ENCODE data around the gene GNB1. TPM values are rescaled to one million over a fixed set of nuclear protein-coding genes. Genes with fewer than 3 reads are reported as not detected.

Gene GNB1
- total RNA-seq, 1 experiment from 2014 or later = 49.3 TPM

DNA sequence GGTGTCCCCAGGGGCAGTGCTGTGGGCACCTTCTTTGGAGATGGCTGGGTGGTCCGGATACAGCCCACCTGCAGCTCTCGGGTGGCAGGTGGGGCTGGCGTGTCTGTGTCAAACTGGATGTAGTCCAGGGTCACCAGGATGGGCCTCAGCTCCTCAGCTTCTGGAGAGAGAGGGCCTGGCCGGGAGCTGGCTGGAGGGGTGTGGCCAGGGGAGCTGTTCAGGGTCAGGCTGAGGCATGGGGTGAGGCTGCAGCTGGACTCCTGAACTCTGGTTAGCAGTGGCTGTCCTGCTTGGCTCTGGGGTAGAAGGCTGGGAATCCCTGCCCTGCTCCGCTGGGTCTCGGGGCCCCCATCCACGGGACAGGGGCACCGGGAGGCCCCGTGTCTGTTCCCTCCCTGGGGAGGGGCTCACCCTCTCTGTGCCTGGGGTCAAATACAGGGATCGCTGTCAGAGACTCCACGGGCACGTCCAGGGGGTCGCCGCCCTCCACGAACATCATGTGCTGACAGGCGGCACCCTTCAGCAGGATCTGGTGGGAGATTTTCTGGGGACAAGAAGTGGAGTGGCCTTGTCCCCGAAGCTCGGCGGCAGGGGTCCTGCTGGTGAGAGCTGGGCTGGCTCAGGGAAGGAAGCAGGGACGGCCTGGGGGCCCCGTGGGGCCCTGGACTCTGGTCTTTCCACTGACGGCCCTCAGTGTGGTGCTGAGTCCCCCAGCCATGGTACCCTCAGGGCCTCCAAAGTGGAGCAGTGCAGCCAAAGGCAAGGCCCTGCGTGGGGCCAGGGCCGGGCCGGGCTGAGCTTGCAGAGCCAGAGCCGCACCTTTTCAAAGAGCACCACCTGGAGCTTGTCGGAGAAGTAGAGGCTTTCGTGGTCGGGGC is 32.3 kb upstream of the GNB1 start:
- DNase-seq (ENCODE audit: low read depth) = no peak

DNA sequence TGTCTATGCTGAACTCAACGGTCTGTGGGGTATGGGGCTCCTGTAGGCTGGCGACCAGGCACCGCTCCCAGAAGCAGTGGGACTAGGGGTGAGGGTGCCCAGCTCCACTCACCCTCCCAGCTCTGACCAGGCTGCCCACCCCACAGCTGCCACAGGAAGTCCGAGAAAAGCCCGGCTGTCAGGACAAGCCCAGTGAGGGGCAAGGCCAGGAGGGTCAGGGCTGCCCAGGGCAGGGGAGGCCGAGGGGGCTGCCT is 31.7 kb upstream of the GNB1 start:
- no peak for DNase-seq (ENCODE audit: low read depth)

DNA sequence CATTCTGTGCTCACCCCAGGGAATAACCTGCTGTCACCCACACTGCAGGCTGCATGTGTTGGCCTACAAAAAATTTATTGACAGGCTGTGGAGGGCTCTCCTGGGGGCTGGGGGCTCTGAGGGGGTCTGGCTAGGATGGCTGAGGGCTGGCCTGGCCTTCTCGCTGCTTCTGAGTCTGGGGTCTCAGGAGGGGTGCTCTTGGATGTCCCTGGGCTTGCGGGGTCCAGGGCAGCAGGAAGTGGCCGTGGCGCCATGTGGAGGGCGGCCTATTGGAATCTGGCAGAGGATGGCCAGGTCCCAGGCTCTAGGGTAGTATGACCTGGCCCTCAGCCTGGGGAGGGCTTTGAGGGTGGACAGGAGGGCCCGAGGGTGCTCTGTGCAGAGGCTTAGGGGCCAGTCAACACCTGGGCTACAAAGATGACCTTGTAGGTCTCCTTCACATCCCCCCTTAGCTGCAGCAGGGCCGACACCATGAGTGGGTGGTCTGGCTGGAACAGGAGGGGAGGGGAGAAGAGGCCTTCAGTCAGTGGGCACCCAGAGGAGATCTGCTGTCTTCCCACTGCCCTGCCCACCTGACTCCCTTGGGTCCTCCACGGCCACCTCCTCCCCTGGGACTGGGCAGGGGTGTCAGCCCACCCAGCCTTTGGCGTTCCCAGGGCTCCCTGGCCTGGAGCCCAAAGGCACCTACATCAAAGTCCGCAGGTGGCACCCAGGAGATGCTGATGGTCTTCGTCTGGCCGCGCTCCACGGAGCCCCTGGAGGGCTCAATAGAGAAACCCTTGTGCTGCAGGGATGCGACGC is 31.2 kb upstream of the GNB1 start:
- no peak for DNase-seq (ENCODE audit: low read depth)

DNA sequence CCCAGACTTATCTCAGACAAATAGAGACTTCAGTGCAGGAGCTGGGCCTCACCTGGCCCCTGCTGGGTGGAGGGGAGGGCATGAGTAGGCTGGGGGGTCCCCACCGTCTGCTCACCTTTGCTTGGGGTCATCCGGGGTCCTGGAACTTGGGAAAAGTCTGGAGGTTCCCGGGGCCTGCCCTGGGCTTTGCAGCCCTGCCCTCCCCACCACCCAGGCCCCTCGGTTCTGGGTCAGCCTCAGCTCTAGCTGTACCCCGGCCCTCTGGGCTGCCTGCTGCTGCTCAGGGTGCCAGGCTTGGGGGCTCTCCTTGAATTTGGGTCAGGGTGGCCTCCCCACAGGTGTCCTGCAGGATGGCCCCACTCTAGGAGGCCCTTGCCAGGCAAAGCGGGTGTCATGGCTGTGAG is 30.6 kb upstream of the GNB1 start:
- no peak for DNase-seq (ENCODE audit: low read depth)

DNA sequence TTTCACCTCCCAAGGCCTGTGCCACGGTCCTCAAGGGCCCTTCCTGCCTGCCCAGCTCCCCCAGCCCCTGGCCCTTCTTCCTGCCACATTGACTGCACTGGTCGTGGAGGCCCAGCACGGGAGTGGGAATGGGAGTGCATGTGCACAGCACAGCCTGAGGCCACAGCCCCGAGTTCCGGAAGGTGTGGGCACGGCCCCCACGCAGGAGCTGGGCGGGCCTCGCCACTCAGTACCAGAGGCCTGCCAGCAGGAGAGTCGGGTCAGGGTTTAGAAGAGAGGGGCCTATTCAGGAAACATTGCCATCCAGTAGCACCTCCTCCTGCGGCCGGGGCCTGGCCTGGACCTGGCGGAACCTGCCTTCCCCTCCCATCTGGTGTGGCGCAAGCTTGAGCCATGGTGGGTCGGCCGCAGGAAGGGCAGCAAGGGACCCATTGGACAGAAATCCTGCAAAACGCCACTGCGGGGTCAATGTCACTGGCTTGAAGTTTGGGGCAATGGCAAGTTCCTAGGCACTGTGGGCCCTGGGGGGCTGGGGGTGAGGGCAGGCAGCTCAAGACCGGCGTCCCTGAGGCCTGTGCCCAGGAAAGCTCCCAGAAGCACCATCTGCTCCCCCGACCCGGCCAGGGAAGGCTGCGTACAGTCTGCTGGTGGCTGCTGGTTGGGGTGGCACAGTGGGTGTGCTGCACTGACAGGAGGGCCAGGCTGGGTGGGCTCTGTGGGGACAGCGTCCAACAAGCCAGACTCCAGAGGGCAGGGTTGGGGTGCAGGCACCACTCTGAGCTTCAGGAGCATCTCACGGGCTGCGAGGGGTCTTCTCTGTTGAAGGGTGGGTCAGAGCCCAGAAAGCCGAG is 29.9 kb upstream of the GNB1 start:
- no peak for DNase-seq (ENCODE audit: low read depth)

DNA sequence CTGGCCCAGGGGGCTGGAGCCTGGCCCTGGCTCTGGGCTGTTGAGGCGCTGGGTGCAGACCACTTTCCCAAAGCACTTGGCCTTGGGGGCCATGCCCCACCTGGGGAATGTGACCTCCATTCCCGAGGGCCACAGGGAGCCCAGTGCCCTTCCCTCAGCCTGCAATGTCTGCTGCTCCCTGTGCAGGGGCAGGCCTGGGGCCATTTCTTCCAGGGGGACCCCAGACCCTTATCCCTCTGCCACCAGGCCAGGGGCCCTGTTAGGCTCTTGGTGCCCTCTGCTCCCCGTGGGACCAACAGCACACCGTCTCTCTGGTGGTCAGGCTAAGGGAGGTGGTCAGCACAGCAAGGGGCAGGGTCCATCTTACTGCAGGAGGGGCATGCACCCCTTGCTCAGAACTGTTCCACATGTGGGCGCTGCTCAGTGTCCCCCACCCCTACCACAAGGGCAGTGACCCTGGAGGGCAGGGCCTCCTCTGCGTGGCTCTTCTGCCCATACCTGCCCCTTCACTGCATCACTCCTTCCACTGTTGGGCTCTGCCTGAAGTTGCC is 29.2 kb upstream of the GNB1 start:
- no peak for DNase-seq (ENCODE audit: low read depth)

DNA sequence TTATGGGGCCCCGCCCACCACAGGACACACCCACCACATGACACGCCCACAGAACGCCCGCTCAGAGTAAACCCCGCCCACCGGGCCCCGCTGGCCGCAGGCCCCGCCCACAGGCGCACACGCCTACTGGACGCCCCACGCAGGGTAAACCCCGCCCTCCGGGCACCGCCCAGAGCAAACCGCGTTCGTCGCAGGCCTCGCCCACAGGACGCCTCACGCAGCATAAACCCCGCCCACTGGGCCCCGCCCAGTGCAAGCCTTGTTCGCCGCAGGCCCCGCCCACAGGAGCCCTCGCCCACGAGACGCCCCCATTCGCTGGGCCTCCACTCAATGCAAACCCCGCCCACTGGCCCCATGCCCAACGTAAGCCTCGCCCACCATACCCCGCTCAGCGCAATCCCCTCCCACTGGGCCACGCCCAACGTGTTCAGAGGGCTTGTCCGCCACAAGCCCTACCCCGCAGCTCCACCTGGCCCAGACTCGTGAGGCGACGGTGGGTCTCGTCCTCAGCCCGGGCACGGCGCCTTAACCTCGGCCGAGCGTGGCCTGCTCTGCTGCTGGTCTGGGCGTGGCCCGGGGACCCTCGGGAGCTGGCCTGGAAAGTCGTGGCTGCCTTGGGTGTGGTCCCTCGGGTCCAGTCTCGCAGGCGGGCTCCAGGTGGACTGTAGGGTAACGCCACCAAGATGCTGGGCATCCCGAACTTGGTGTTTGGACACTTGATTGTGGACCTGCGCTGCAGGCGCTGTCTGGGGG is 28.6 kb upstream of the GNB1 start:
- peak; percentile 98 for DNase-seq (ENCODE audit: low read depth)

DNA sequence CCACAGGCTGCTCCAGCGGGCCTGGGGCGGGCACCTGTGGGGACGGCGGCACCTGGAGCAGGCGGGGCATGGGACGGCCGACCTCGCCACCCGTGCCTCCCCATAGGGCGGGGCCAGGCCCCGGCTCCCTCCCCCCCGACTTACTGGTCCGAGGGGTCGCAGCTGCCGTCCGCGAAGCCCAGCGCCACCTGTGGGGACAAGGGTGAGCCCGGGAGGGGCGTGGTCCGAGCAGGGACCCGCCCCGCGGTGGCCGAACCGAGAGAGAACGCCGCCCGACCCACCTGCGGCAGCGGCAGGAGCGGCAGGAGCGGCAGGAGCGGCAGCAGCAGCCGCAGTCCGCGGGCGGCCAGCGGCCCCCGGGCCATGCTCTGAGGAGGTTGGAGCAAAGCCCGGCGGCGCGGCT is 28.0 kb upstream of the GNB1 start, which contains the start of gene TMEM52:
TMEM52 (minus strand) TSS at position 379 of the 403 bp plus-strand sequence; CDS start at position 365, 14 bp downstream.
- no peak for DNase-seq (ENCODE audit: low read depth)

DNA sequence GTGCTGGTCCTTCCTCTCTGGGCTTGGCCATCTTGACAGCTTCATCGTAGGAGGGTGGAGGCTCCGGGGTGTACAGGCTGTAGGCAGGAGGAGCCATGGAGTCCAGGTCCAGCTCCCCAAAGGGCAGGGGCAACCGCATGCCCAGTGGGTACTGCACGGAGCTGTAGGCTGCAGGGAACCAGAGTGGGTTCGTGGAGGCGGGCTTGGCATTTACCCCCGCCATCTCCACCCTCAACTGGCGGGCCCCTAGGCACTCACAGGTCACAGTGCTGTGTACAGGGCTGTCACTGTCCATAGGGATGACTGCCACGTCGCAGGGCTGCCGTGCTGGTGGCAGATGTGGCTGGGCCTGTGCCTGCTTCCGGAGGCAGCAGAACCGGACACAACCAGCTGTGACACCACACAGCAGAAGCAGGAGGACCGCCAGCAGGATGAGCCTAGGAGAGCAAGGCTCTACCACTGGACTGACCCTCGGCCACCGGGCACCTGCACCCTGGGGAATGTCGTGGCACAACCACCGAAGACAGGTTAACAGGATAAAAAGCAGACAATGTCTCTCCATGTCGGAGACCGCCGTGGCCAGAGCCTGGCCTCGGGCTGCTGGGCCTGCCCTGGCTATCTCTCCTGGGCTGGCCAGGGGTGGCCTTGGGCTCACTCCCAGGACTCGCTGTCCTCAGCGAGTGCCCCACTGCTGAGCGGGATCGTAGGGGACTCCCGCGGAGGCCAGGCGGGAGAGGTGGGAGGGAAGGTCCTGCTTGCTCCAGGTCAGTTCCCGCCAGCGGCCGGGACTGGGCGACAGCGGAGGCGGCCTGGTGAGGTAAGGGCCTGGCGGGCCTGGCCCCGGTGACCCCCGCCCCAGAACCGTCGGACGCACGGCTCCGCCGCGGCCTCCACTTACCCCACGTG is 27.4 kb upstream of the GNB1 start:
- DNase-seq (ENCODE audit: low read depth) = no peak

DNA sequence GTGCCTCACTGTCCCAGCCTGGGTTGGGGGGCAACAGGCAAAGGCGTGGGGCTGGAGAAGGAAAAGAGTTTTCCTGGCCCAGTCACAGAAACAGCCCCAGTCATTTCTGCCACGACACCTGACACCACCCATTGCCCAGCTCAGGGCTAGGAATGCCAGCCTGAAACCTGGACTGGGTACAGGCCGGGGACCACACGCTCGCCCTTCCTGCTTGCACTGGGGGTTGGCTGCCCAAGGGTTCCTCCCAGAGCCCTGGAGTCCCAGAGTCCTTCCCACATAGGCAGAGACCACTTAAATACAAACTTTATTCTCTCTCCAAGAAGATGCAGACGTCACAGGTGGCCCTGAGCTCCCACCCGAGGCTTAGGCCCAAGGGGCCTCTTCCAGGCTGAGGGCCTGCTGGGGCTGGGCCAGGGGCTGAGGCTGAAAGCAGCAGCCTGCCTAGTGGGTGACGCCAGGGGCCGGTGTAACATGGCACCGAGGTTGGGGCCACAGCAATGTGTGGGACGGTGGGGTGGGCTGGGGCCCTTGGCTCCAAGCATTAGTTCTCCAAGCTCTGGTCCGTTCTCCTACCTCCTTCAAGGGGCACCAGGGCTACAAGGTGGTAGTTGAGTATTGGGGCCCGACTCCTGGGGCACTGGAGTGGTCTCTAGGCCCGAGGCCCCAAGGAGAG is 26.6 kb upstream of the GNB1 start:
- DNase-seq (ENCODE audit: low read depth) = no peak

DNA sequence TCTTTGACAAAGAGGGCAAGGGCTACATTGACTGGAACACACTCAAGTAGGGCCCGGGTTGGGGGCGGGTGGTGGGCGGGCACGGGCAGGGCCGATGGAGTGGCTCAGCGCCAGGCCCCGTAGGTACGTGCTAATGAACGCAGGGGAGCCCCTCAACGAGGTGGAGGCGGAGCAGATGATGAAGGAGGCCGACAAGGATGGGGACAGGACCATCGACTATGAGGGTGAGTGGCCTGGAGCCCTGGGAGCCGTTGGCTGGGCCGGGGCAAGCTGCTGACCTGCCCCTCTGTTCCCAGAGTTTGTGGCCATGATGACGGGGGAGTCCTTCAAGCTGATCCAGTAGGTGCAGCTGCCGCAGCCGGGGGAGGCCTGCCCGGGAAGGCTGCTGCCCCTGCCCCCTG is 26.0 kb upstream of the GNB1 start:
- no peak for DNase-seq (ENCODE audit: low read depth)

DNA sequence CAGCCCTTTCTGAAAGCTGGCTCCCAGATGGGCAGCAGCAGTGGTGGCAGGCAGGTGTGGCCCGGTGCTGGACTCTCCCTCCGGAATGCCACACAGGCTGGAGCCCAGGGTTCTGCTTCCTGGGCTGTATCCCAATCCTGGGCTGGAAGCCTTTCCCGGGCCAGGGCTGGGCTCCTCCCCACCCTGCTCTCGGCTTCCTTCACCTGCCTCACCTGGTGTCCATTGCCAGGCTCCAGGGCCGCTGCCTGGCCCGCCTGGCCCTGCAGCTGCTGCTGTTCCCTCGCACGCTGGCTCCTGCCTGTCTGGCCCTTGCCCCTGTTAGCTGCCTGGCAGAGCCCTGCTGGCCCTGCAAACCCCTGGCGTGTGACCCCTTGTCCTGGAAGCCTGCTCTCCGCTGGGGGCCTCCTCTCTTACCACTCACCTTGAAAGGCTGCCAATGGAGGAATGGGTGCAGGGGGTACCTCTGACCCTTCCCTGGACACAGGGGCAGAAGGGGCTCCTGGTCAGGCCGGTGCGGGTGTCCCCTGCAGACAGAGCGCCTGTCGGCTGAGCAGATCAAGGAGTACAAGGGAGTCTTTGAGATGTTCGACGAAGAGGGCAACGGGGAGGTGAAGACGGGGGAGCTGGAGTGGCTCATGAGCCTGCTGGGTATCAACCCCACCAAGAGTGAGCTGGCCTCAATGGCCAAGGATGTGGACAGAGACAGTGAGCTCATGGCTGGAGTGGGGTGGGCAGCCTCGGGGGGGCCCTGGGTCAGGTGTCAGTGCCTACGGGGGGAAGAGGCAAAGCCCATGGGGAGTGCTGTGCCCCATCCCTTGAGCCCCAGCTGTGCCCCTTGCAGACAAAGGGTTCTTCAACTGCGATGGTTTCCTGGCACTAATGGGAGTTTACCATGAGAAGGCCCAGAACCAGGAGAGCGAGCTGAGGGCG is 25.3 kb upstream of the GNB1 start:
- no peak for DNase-seq (ENCODE audit: low read depth)

DNA sequence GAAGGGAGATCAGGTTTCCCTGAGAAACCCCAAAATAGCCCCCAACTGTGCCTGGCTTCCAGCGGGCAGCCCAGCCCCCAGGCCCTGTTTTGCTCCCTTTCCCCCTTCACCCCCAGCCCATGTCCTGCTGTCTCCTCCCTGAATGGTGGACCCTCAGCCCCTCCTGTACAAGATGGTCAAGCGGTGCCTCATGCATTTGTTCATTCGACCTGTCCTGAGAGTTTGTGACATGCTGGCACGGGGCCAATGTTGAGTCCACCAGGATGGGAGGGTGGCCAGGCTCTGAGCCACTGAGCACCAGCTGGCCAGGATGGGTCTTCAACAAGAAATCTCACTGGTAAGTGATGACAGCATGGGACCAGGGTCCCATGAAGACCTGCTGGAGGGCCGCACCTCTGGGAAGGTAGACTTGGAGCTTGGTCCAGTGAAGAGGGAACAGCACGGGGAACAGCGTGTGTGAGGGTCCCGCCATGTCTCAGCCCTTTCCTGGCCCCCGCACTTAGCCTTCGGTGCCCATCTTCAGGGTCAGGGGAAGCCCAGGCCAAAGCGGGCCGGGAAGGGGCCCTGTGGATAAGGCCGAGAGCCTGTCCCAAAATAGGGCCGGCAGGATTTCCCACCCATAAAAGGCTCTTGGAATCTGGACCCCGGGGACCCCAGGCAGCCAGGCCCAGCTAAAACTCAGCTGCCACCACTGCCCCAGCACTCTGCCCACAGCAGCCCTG is 24.2 kb upstream of the GNB1 start, which contains the start of gene CALML6:
CALML6 (plus strand) TSS at position 290 of the 722 bp plus-strand sequence; CDS start at position 311, 21 bp downstream.
- DNase-seq (ENCODE audit: low read depth) = no peak

DNA sequence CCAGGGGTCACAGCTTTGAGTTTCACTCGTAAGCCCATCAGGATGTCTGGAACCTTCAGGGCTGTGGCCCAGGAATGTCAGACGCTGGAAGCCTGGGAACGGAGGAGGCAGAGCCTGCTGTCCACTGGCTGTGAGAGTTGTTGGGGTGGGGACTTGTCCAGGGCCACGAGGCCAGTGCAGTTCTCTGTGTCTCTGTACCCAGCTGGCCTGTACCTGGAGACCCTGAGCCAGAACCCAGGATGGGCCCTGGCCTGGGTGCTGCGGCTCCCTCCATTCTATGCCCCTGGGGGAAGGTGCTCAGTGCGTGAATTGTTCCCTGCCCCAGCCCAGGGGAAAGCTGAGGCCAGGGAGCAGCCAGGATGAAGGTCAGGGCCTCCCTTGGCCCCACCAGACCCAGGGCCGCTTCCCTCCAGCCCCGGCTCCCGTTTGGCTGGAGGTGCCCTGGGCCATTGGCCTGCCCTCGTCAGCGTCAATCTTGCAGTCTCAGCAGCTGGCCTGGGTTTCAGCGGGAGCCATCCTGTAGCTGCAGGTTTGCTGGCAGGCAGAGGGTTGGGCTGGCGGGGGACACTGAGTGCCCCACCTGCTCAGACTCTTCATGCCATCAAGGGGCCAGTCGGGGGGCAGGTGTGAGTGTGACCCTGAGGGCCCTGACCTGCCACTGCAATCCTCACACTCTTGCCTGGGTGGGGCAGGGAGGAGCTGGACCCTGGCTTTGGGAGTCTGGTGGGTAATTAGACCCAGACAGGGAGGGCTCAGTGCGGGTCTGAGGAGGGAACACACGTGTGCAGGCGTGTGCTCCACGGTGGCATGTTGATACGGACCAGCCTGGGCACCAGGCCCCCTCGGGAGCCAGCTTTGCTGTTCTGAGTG is 23.4 kb upstream of the GNB1 start:
- DNase-seq (ENCODE audit: low read depth) = no peak

DNA sequence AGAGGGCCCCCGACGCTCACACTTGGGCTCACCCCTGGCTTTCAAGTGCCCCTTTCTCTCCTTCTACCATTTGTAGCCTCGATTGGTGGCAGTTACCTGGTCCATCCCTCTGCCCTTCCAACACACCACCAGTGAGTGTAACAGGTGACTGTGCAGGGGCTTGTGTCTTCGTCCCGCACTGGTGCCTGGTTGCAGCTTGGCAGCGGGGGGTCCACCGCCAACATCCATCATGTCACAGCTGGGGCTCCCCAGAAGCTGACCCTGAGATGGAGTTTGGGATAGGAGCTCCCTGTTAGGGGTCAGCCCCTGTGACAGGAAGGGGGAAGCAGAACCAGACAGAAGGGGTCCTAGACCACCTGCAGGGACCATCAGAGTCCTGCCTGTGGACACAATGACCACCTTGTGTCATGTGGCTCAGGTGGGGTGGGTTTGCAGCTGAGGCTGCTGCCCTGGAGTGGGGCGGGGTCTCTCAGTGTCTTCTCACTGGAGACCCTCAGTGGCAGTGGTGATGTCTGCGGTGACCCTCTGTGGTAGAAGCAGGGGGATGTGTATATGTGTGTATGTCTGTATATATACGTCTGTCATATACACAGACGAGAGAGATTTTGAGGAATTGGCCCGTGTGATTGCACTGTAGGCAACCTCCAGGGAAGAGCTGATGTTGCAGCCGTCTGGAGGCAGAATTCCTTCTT is 20.6 kb upstream of the GNB1 start:
- no peak for DNase-seq (ENCODE audit: low read depth)

Measured in Daoy (cell line).